Thymus (tissue), 11 donors: ENCODE measurements around the gene KATNB1. TPM values are rescaled to one million over a fixed set of nuclear protein-coding genes. Genes with fewer than 3 reads are reported as not detected.

Experiments
- DNase-seq, 9 donors: peaks; one replicate each; pipeline ENCODE4 v3.0.0-alpha.2; 2013; ENCODE audit warnings: low spot score in 9 of 9, low read depth in 6 of 9, missing footprints in 1 of 9
- H3K27ac ChIP-seq, 2 donors: one replicate each; pipeline ENCODE4 v1.5.1; 2013; ENCODE audit warnings: control low read depth in 1 of 2, low read depth in 1 of 2, low read length in 1 of 2, mild to moderate bottlenecking in 1 of 2, moderate library complexity in 1 of 2
- H3K27me3 ChIP-seq, 2 donors: one replicate each; pipeline ENCODE4 v1.5.1; 2013; ENCODE audit warnings: low read length in 1 of 2; ENCODE audit not compliant: control insufficient read depth in 2 of 2, insufficient read depth in 1 of 2
- H3K36me3 ChIP-seq, 2 donors: one replicate each; pipeline ENCODE4 v1.5.1; 2013; ENCODE audit warnings: low read length in 1 of 2, mild to moderate bottlenecking in 1 of 2, moderate library complexity in 1 of 2; ENCODE audit not compliant: control insufficient read depth in 2 of 2, insufficient read depth in 2 of 2
- H3K4me1 ChIP-seq, 2 donors: one replicate each; pipeline ENCODE4 v1.5.1; 2013; ENCODE audit warnings: low read length in 2 of 2; ENCODE audit not compliant: control insufficient read depth in 2 of 2, insufficient read depth in 2 of 2
- H3K4me3 ChIP-seq, 2 donors: one replicate each; pipeline ENCODE4 v1.5.1; 2013; ENCODE audit warnings: low read length in 2 of 2, control low read depth in 1 of 2, mild to moderate bottlenecking in 1 of 2
- H3K9me3 ChIP-seq, 2 donors: one replicate each; pipeline ENCODE4 v1.5.1; 2013; ENCODE audit warnings: low read length in 1 of 2, mild to moderate bottlenecking in 1 of 2; ENCODE audit not compliant: control insufficient read depth in 2 of 2, insufficient read depth in 1 of 2
- WGBS: extraction: QIAGEN DNeasy Blood & Tissue Kit; methylation state at CpG from one replicate; pipeline ENCODE4 v1.1.7; 2013; 5-methylcytosine and 5-hydroxymethylcytosine counted together
- polyA plus RNA-seq: library from polyadenylated mRNA; stranded (reverse); fragments of 200-250 nt; gene quantifications from one replicate; pipeline ENCODE4 v1.2.3, GENCODE V29; 2013
- total RNA-seq: library from RNA; stranded (reverse); fragments of 120-200 nt; gene quantifications from one replicate; pipeline ENCODE4 v1.2.4, GENCODE V29; 2013
- donor health status: healthy.

The KATNB1 gene
- total and polyA plus RNA-seq, 2 donors = 13.3 to 15.1 TPM

DNA sequence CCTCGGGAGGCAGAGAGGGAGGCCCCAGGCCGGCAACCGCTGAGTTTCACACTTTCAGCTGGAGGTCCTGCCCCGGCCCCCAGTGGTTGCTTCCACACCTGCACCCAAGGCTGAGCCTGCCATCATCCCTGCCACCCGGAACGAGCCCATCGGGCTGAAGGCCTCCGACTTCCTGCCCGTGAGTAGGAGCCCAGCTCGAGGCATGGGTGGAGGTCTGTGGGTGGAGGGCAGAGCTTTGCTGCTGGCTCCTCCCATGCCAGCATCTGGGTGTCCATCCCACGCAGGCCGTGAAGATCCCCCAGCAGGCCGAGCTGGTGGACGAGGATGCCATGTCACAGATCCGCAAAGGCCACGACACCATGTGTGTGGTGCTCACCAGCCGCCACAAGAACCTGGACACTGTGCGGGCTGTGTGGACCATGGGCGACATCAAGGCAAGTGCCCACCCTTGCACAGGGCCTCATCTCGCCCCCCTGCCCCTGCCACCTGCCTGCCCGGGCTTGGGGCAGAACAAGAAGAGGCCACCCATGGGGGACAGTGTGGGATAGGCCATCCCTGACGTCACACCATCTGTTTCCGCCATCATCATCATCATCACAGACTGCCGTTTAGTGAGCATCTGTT lies 19.6 kb downstream of the KATNB1 start:
- Histone ChIP-seq H3K4me3 (no peak overlapping the region), H3K27ac (no peak overlapping the region), H3K9me3 (no peaks in the 10 kb centered on the region), H3K36me3 (peaks cover 20 to 47% of the 10 kb centered on the region in 2 donors), H3K27me3 (no peaks in the 10 kb centered on the region), H3K4me1 (no peaks in the 10 kb centered on the region)
- DNase-seq = no peak
- WGBS = 97% methylated on average over 24 of the region's 24 CpGs

DNA sequence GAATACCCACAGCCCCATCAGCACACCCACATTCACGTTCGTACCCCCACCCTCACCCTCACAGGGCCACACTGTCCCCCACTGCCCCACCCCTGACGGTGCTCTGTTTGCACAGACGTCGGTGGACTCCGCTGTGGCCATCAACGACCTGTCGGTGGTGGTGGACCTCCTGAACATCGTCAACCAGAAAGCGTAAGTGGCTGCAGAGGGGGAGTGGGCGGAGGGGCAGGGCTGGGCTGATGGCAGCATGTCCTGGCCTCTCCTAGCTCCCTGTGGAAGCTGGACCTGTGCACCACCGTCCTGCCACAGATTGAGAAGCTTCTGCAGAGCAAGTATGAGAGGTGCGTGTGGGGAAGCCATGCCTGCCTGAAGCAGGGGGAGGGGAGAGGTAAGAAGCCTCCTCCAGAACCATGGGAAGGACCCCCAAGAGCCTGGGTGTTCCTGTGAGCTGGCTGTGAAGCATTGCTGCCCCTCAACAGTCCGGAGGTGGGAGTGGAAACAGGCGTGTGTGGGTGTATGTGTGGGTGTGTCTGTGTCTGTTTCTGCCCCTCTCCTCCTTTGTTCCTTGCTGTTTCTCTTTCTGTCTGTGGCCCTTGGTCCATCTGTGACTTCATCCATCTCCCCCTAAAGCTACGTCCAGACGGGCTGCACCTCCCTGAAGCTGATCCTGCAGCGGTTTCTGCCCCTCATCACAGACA lies 20.3 kb downstream of the KATNB1 start:
- no peaks in the 10 kb centered on the region for H3K4me1 ChIP-seq
- H3K9me3 ChIP-seq = no peaks in the 10 kb centered on the region
- H3K36me3 ChIP-seq = peaks cover 20 to 44% of the 10 kb centered on the region in 2 donors
- H3K4me3 ChIP-seq = no peak overlapping the region
- H3K27ac ChIP-seq = no peak overlapping the region
- no peaks in the 10 kb centered on the region for H3K27me3 ChIP-seq
- DNase-seq = no peak
- WGBS = 96% methylated on average over 18 of the region's 18 CpGs

DNA sequence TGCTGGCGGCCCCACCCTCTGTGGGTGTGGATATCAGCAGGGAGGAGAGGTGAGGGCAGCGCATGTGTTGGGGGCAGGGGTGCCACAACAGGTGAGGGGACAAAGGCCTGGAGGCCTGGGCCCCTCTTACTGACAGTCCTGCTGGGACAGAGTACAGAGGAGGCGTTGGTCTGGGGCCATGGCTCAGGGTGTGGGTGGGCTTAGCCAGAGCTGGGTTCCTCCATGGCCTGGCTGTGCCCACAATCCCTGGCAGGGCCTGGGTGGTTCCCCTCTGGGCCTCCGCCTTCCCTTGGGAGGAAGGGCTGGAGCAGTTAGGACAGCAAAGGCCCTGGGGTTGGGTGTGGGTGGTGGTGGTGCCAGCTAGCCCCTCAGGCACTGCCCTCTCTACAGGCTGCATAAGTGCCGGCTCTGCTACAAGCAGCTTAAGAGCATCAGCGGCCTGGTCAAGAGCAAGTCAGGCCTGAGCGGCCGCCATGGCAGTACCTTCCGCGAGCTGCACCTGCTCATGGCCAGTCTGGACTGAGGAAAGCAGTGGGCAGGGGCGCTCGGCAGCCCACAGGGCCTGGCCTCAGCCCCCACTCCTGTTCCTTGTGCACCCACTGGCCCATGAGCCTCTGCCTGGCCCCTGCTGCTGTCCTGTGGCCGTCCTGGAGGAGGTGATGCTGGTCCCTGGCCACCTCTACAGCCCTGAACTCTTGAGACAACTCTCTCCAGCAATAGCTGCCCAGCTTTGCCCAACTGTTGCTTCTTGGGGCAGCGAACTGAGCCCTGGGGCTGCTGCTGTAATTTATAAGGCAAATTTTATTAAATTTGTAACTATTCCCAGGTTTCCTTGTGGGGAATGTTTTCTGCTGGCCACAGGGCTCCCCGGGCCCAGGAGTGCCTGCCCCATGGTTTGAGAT lies 21.1 kb downstream of the KATNB1 start:
- 88% methylated on average over 15 of the region's 15 CpGs for WGBS
- H3K27me3 ChIP-seq = no peaks in the 10 kb centered on the region
- peaks cover 18 to 36% of the 10 kb centered on the region in 2 donors for H3K36me3 ChIP-seq
- DNase-seq = no peak
- H3K27ac ChIP-seq = no peak overlapping the region
- no peak overlapping the region for H3K4me3 ChIP-seq
- no peaks in the 10 kb centered on the region for H3K4me1 ChIP-seq
- no peaks in the 10 kb centered on the region for H3K9me3 ChIP-seq

DNA sequence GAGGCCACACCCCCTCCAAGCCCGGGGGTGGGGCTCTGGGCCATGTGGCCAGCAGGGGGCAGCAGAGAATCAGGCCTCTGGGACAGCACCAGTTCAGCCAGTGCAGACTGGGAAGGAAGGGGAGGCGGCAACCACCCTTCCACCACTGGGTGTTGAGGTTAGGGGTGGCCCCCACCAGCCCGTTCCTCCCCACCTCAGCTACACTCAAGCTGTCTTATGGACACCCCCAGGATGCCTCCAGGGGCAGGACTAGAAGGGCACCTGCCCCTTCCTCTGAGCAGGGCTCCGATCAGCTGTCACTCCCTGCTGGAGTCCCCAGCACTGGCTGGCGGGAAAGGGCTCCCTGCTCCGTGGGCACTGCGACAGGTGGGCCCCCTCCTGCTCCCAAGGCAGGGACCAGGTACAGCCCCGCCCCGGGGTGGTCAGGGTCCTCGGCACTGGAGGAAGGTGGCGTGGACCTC lies 21.8 kb downstream of the KATNB1 start:
- Histone ChIP-seq H3K27me3 (no peaks in the 10 kb centered on the region), H3K27ac (no peak overlapping the region), H3K4me3 (no peak overlapping the region), H3K36me3 (peaks cover 18 to 29% of the 10 kb centered on the region in 2 donors), H3K4me1 (no peaks in the 10 kb centered on the region), H3K9me3 (no peaks in the 10 kb centered on the region)
- DNase-seq = peak in 8 of 9 donors; percentile 34 to 83 (median 68)
- 71% methylated on average over 11 of the region's 11 CpGs for WGBS

DNA sequence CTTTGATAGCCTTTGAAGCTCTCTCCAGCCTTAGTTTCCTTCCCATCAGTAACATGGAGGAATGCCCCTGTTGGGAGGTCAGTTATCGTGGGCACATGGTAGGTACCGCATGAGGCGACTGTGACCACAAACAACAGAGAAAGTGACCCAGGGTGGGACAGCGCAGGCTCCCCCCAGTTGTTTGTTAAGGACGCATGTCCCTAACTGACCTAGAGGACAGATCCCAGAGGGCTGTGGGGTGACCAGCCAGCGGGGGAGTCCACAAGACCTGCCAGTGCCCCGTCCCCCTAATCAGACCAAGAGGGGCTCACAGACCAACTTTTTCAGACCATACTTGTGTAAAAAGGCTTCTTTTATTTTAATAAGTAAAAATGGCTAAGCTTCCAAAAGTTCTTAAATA lies 22.3 kb downstream of the KATNB1 start:
- DNase-seq = no peak
- WGBS = 97% methylated on average over 7 of the region's 7 CpGs
- H3K4me1 ChIP-seq = no peaks in the 10 kb centered on the region
- H3K9me3 ChIP-seq = no peaks in the 10 kb centered on the region
- H3K4me3 ChIP-seq = no peak overlapping the region
- no peaks in the 10 kb centered on the region for H3K27me3 ChIP-seq
- H3K27ac ChIP-seq = no peak overlapping the region
- peaks cover 18 to 25% of the 10 kb centered on the region in 2 donors for H3K36me3 ChIP-seq

GRCh38 chr16:57758331-57759117 lies 23.0 kb downstream of the KATNB1 start:
- WGBS = 97% methylated on average over 33 of the region's 33 CpGs
- no peaks in the 10 kb centered on the region for H3K9me3 ChIP-seq
- DNase-seq = no peak
- H3K4me3 ChIP-seq = no peak overlapping the region
- H3K27ac ChIP-seq = no peak overlapping the region
- H3K36me3 ChIP-seq = peaks cover 15 to 23% of the 10 kb centered on the region in 2 donors
- no peaks in the 10 kb centered on the region for H3K4me1 ChIP-seq
- H3K27me3 ChIP-seq = no peaks in the 10 kb centered on the region

- H3K27me3 ChIP-seq = no peaks in the 10 kb centered on the region
- no peaks in the 10 kb centered on the region for H3K4me1 ChIP-seq
- H3K36me3 ChIP-seq = peaks cover 10 to 17% of the 10 kb centered on the region in 2 donors
- H3K4me3 ChIP-seq = no peak overlapping the region
- no peak for DNase-seq
- H3K27ac ChIP-seq = no peak overlapping the region
- H3K9me3 ChIP-seq = no peaks in the 10 kb centered on the region
- WGBS = 96% methylated on average over 7 of the region's 7 CpGs
Observed at GRCh38 chr16:57759131-57759530, 23.6 kb downstream of the KATNB1 start.

DNA sequence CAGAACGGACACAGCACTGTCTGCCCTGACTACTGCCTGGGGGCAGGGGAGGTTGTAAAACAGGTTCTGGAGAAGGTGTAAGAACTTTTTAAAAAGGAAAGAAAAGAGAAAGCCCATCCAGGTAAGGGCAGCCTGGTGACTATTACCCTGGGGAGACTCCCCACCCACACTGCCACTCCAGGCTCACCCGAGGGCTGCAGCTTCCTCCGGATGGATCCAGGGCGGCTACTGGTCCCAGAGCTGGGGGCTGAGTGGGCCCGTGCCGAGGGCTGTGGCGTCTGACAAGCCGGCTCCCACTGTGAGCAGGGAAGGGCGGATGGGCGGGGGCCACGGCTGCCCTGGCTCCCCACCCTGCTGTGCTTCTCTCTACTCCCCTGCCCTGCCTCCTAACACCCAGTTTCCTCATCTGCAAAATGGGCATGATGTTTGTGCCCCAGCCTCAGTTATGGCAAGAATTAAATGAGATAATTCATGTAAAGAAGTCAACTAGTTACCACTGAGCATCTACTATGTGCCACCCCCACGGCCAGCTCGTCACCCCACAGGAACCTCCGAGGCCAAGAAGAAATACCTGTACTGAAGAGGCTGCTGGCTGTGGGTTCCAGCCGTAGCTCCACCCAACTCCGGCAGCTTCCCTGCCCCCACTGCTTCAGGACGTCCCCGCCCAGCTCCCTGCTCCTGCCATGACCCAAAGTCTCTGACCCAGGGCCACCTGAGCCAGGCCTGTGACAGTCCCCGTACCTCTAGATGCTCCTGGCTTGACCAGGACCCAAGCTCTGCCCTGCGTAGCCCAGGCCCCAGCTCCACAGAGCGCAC lies 24.2 kb downstream of the KATNB1 start:
- DNase-seq = no peak
- peaks cover 10 to 11% of the 10 kb centered on the region in 2 donors for H3K36me3 ChIP-seq
- no peak overlapping the region for H3K4me3 ChIP-seq
- no peak overlapping the region for H3K27ac ChIP-seq
- 95% methylated on average over 21 of the region's 21 CpGs for WGBS
- no peaks in the 10 kb centered on the region for H3K9me3 ChIP-seq
- H3K27me3 ChIP-seq = no peaks in the 10 kb centered on the region
- no peaks in the 10 kb centered on the region for H3K4me1 ChIP-seq
